ENCODE results near the gene H3-3A.

- TF ChIP-seq CTCF (IDR thresholded peaks at IDR 0.05) (no peak), POLR2A (IDR thresholded peaks at IDR 0.05) (no peak), EP300 (IDR thresholded peaks at IDR 0.05; ENCODE audit: low read depth) (no peak)
These were observed 30.4 kb downstream of the H3-3A start for GRCh38 chr1:226092965-226093364.

All from transverse colon (tissue), 3 donors.